ENCODE results near the gene BNC2. TPM values are rescaled to one million over a fixed set of nuclear protein-coding genes. Genes with fewer than 3 reads are reported as not detected.

The BNC2 gene
- total RNA-seq, 4 donors from 2014 or later, result 90.2 to 130 (median 100.0) TPM

DNA sequence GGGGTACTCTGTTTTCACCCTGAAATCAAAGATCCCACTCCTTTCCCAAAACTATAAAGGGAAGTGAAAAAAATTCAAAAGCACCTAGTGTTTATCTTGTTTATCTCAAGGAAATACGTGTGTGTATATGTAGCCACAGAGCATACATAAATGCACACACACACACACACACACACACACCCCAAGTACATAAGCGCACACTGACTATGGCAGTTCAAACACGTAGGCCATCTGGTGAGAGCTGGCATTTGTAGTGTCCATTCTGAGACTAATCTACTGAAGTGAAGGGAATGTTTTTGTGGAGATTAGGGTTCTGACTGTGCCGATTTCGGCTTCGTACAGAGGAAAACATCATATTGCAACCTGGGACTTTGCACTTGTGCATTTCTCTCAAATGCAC is 451.7 kb downstream of the BNC2 start:
- no peak overlapping the region for H3K27ac ChIP-seq
- H3K4me1 ChIP-seq, result no peaks in the 10 kb centered on the region
- no peak for ATAC-seq
- no peaks in the 10 kb centered on the region for H3K27me3 ChIP-seq
- no peaks in the 10 kb centered on the region for H3K9me3 ChIP-seq
- 80 to 91% methylated on average over 5 to 6 of the region's 6 CpGs for WGBS, 2 donors (ENCODE audit: low coverage in 1 of 2)
- no peak overlapping the region for H3K4me3 ChIP-seq
- TF ChIP-seq, protein P1, sequence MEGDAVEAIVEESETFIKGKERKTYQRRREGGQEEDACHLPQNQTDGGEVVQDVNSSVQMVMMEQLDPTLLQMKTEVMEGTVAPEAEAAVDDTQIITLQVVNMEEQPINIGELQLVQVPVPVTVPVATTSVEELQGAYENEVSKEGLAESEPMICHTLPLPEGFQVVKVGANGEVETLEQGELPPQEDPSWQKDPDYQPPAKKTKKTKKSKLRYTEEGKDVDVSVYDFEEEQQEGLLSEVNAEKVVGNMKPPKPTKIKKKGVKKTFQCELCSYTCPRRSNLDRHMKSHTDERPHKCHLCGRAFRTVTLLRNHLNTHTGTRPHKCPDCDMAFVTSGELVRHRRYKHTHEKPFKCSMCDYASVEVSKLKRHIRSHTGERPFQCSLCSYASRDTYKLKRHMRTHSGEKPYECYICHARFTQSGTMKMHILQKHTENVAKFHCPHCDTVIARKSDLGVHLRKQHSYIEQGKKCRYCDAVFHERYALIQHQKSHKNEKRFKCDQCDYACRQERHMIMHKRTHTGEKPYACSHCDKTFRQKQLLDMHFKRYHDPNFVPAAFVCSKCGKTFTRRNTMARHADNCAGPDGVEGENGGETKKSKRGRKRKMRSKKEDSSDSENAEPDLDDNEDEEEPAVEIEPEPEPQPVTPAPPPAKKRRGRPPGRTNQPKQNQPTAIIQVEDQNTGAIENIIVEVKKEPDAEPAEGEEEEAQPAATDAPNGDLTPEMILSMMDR (IDR thresholded peaks at IDR 0.05), result no peak
- TF ChIP-seq EP300 (IDR thresholded peaks at IDR 0.05) (no peak), POLR2A (IDR thresholded peaks at IDR 0.05) (no peak), POLR2AphosphoS5 (IDR thresholded peaks at IDR 0.05) (no peak)
- peaks cover 0 to 9% of the 10 kb centered on the region in 2 donors for H3K36me3 ChIP-seq

- Histone ChIP-seq H3K27me3 (no peaks in the 10 kb centered on the region), H3K4me3 (no peak overlapping the region), H3K4me1 (no peaks in the 10 kb centered on the region), H3K9me3 (no peaks in the 10 kb centered on the region), H3K36me3 (peaks cover 0 to 9% of the 10 kb centered on the region in 2 donors), H3K27ac (peak overlapping the region in 1 of 4 donors; percentile 29)
- TF ChIP-seq POLR2A (IDR thresholded peaks at IDR 0.05) (no peak), EP300 (IDR thresholded peaks at IDR 0.05) (no peak)
- no peak for ATAC-seq
- 54 to 82% methylated on average over 3 of the region's 3 CpGs for WGBS, 2 donors (ENCODE audit: low coverage in 1 of 2)
Observed at GRCh38 chr9:16417749-16418148, 452.7 kb downstream of the BNC2 start.

DNA sequence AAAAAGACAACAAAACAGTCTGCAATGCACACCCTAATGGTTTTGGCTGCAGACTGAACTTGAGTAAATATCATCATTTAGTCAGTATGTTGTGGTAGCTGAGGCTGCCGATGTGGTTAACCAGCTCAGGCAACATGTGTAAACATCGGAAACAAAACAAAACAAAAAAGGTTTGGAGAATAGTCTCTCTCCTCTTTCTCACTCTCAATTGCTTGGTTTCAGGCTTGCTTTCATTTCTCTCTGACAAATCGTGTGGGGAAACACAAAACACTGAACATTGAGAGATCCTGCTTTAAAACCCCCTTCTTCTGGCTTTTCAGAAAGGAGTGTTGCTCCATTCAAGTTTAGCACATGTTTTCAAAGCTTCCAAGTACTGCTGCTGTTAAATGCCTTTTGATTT is 453.3 kb downstream of the BNC2 start:
- Histone ChIP-seq H3K36me3 (peaks cover 0 to 9% of the 10 kb centered on the region in 2 donors), H3K27me3 (no peaks in the 10 kb centered on the region), H3K27ac (peak overlapping the region in 1 of 4 donors; percentile 29), H3K9me3 (no peaks in the 10 kb centered on the region), H3K4me1 (no peaks in the 10 kb centered on the region), H3K4me3 (no peak overlapping the region)
- TF ChIP-seq POLR2AphosphoS5 (IDR thresholded peaks at IDR 0.05) (no peak), EP300 (IDR thresholded peaks at IDR 0.05) (no peak), POLR2A (IDR thresholded peaks at IDR 0.05) (no peak)
- TF ChIP-seq, protein P1 (IDR thresholded peaks at IDR 0.05), result no peak
- ATAC-seq, result no peak
- 36 to 49% methylated on average over 3 of the region's 3 CpGs for whole genome bisulfite sequencing, 2 donors (ENCODE audit: low coverage in 1 of 2)

- H3K4me1 ChIP-seq, result no peaks in the 10 kb centered on the region
- ATAC-seq, result no peak
- 53 to 67% methylated on average over 3 of the region's 3 CpGs for WGBS, 2 donors (ENCODE audit: low coverage in 1 of 2)
- no peaks in the 10 kb centered on the region for H3K9me3 ChIP-seq
- H3K27ac ChIP-seq, result no peak overlapping the region
- TF ChIP-seq EP300 (IDR thresholded peaks at IDR 0.05), result no peak
- no peak for TF ChIP-seq POLR2AphosphoS5 (IDR thresholded peaks at IDR 0.05)
- TF ChIP-seq, protein P1 (IDR thresholded peaks at IDR 0.05), result no peak
- no peak overlapping the region for H3K4me3 ChIP-seq
- H3K36me3 ChIP-seq, result peaks cover 0 to 9% of the 10 kb centered on the region in 2 donors
- no peaks in the 10 kb centered on the region for H3K27me3 ChIP-seq
Observed at GRCh38 chr9:16414451-16414850, 456.0 kb downstream of the BNC2 start.

GRCh38 chr9:16413509-16414016 is 456.9 kb downstream of the BNC2 start:
- peak; percentile 75 for TF ChIP-seq POLR2AphosphoS5 (IDR thresholded peaks at IDR 0.05)
- TF ChIP-seq POLR2A (IDR thresholded peaks at IDR 0.05), result no peak
- peak; percentile 87 for ATAC-seq
- Histone ChIP-seq H3K27me3 (no peaks in the 10 kb centered on the region), H3K4me1 (no peaks in the 10 kb centered on the region), H3K4me3 (no peak overlapping the region), H3K36me3 (no peaks in the 10 kb centered on the region), H3K27ac (peak overlapping the region in 2 of 4 donors; percentile 44 to 58), H3K9me3 (no peaks in the 10 kb centered on the region)
- 71% methylated on average over 5 to 9 of the region's 9 CpGs for WGBS, 2 donors (ENCODE audit: low coverage in 1 of 2)

DNA sequence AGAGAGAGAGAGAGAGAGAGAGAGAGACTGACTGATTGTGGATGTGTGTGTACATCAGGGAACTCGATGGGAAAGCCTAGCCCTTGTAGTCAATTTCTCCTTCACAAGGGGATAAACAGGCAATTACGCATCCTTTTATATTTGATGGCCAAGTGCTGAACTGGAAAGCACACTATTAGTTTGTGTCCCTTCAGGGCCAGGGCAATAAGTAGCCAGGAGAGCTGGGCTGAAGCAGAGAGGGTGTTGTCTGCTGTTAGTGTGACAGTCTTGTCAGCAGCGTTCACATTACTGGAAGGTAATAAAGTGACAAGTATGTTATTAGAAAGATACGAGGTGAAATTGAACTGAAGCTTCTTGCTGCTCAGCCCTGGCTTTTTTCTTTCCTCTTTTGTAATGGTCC is 457.7 kb downstream of the BNC2 start:
- 46 to 69% methylated on average over 2 to 4 of the region's 4 CpGs for WGBS, 2 donors (ENCODE audit: low coverage in 1 of 2)
- TF ChIP-seq, protein P1 (IDR thresholded peaks at IDR 0.05), result no peak
- H3K4me3 ChIP-seq, result no peak overlapping the region
- H3K27me3 ChIP-seq, result no peaks in the 10 kb centered on the region
- no peaks in the 10 kb centered on the region for H3K36me3 ChIP-seq
- no peaks in the 10 kb centered on the region for H3K4me1 ChIP-seq
- no peak overlapping the region for H3K27ac ChIP-seq
- H3K9me3 ChIP-seq, result no peaks in the 10 kb centered on the region
- no peak for ATAC-seq
